ENCODE measurements around the gene UCP2.

The UCP2 gene

GRCh38 chr11:73971175-73971719 is 11.4 kb downstream of the UCP2 start:
- no peak for DNase-seq

- DNase-seq: no peak
Observed at GRCh38 chr11:73969991-73970800, 12.4 kb downstream of the UCP2 start.

GRCh38 chr11:73969091-73969490 is 13.6 kb downstream of the UCP2 start:
- DNase-seq: no peak

GRCh38 chr11:73968356-73968966 is 14.2 kb downstream of the UCP2 start:
- DNase-seq: no peak

- DNase-seq: no peak
Observed at GRCh38 chr11:73965764-73966121, 16.9 kb downstream of the UCP2 start.

GRCh38 chr11:73965076-73965763 is 17.4 kb downstream of the UCP2 start:
- DNase-seq: peak; percentile 50

- no peak for DNase-seq
Observed at GRCh38 chr11:73963861-73964260, 18.8 kb downstream of the UCP2 start.

GRCh38 chr11:73962101-73962705 is 20.4 kb downstream of the UCP2 start:
- DNase-seq: no peak

- peak; percentile 78 for DNase-seq
Observed at GRCh38 chr11:73961321-73961720, 21.3 kb downstream of the UCP2 start.

- no peak for DNase-seq
Observed at GRCh38 chr11:73958521-73959141, 24.0 kb downstream of the UCP2 start.

- no peak for DNase-seq
Observed at GRCh38 chr11:73957654-73958361, 24.8 kb downstream of the UCP2 start.

- no peak for DNase-seq
Observed at GRCh38 chr11:73956876-73957653, 25.6 kb downstream of the UCP2 start.

GRCh38 chr11:73951797-73952196 is 30.8 kb downstream of the UCP2 start:
- no peak for DNase-seq

- DNase-seq: peak; percentile 48
Observed at GRCh38 chr11:73950869-73951710, 31.6 kb downstream of the UCP2 start, which contains the start of gene DNAJB13. Gene DNAJB13 (plus strand): TSS chr11:73951026. CDS start chr11:73951070, 44 bp downstream.

GRCh38 chr11:73949912-73950311 is 32.7 kb downstream of the UCP2 start:
- DNase-seq: no peak

- DNase-seq: no peak
Observed at GRCh38 chr11:73949246-73949645, 33.4 kb downstream of the UCP2 start.

- DNase-seq: no peak
Observed at GRCh38 chr11:73946798-73947458, 35.7 kb downstream of the UCP2 start.

- DNase-seq: no peak
Observed at GRCh38 chr11:73945396-73945795, 37.2 kb downstream of the UCP2 start.

GRCh38 chr11:73944901-73945300 is 37.7 kb downstream of the UCP2 start:
- DNase-seq: no peak

All from fibroblast of skin of back (primary cell).